Measurements from ENCODE around the gene SENP5.
"Not testable (repeated sequence)": the region's sequence is repeated elsewhere in the genome, so short reads cannot be mapped to it uniquely, and the experiment has no call there.

SENP5 gene

DNA sequence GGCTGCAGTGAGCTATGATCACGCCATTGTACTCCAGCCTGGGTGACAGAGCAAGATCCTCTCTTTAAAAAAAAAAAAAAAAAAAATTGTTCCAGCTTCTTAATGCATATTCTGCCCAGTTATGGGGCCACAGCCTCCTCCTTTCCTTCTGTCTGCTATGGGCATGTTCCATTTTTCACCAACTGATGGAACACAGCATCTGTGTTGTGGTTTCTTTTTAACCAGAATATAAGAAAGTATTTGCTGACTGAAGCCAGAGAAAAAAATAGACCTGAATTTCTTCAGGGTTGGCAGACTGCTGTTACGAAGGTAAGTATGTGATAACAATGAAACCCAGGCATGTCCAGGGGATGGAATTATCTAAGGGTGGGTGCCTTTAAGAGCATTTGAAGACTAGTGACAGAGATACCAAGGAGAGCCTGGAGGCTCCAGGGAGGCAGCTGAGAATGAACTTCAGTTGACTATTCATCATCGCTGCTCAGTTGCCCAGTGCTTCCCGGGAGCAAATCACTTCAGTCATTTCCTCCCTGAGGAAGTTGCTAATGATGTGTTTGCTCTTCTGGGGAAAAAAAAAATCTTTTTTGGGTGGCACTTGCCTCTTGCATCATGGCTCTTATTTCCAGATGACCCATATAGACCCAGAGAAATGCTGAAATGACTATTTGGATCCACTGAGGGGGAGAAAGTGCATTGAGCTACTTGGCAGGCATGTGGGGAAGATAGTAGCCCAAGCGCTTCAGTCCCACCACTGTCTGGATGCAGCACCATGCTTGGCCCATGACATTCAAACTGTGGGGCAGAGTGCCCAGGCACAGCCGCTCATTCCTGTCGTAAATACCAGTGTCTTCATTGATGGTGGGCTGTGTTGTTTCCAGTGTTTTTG lies 60.1 kb downstream of the SENP5 start:
- no peaks in the 10 kb centered on the region for H3K9me3 ChIP-seq (ENCODE audit: control insufficient read depth, insufficient read depth, low read length)
- H3K36me3 ChIP-seq (ENCODE audit: control insufficient read depth, insufficient read depth, low read length): no peaks in the 10 kb centered on the region
- H3K4me1 ChIP-seq (ENCODE audit: control insufficient read depth, insufficient read depth, low read length): no peaks in the 10 kb centered on the region
- no peak overlapping the region for H3K9ac ChIP-seq (ENCODE audit: low read depth, low read length)
- H3K4me3 ChIP-seq (ENCODE audit: low read depth, low read length): no peak overlapping the region
- H3K27me3 ChIP-seq (ENCODE audit: control insufficient read depth, insufficient read depth, low read length): no peaks in the 10 kb centered on the region

DNA sequence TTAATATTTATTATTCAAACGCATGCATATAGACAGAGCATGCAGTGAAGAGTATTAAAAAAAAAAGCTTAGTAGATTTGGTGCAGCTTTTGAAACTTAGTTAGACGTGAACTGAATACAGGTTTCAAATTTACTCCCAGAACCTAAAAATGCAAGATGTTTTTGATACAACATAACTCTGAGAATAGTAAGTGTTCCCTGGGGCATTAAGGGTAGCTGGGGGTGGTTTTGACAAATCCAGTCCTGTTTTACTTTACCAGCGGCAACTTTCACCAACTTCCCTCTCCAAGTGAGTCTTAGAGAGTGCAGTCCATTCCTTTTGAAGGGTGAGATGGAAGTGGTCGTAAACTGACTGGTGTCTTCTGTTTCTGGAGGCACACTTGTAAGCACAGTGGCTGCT lies 63.4 kb downstream of the SENP5 start:
- H3K4me3 ChIP-seq (ENCODE audit: low read depth, low read length): no peak overlapping the region
- no peaks in the 10 kb centered on the region for H3K4me1 ChIP-seq (ENCODE audit: control insufficient read depth, insufficient read depth, low read length)
- H3K36me3 ChIP-seq (ENCODE audit: control insufficient read depth, insufficient read depth, low read length): peaks cover 5% of the 10 kb centered on the region
- no peaks in the 10 kb centered on the region for H3K27me3 ChIP-seq (ENCODE audit: control insufficient read depth, insufficient read depth, low read length)
- no peaks in the 10 kb centered on the region for H3K9me3 ChIP-seq (ENCODE audit: control insufficient read depth, insufficient read depth, low read length)
- H3K9ac ChIP-seq (ENCODE audit: low read depth, low read length): no peak overlapping the region

DNA sequence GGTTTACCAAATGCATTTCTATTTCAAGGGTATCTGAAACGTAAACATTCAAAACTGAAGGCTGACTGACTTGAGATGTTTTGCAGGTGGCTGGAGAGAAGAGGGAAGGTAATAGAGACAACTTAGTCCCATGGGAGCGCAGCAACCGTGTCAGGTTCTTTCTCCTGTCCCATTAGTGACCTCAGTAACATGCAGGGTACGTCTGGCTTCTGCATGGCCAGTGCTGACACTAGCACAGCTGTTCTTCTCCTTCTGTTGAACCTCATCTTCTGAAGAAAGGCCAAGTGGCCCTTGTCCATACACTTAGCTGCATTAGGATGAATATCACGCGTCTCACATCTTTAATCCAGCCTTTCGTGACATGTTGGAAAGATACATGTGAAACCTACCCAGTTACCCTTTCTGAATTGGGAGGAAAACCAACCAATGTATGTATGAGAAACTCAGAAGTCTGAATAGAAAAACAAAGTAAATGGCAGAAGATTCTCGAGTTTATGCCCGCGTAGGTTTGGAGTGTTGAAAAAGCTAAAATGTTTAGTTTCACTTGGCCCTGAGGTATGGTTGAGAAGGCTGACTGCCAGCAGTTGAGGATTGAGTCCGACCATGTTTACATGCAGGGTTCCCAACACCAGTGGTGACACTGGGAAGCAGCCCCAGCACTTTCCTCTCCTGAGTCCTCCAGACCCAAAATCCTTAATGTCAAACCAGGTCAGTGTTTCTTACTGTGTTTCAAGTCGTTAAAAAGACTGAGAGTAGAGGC lies 64.3 kb downstream of the SENP5 start:
- H3K4me1 ChIP-seq (ENCODE audit: control insufficient read depth, insufficient read depth, low read length): no peaks in the 10 kb centered on the region
- H3K4me3 ChIP-seq (ENCODE audit: low read depth, low read length): no peak overlapping the region
- no peaks in the 10 kb centered on the region for H3K27me3 ChIP-seq (ENCODE audit: control insufficient read depth, insufficient read depth, low read length)
- H3K9ac ChIP-seq (ENCODE audit: low read depth, low read length): no peak overlapping the region
- H3K36me3 ChIP-seq (ENCODE audit: control insufficient read depth, insufficient read depth, low read length): peaks cover 12% of the 10 kb centered on the region
- no peaks in the 10 kb centered on the region for H3K9me3 ChIP-seq (ENCODE audit: control insufficient read depth, insufficient read depth, low read length)

DNA sequence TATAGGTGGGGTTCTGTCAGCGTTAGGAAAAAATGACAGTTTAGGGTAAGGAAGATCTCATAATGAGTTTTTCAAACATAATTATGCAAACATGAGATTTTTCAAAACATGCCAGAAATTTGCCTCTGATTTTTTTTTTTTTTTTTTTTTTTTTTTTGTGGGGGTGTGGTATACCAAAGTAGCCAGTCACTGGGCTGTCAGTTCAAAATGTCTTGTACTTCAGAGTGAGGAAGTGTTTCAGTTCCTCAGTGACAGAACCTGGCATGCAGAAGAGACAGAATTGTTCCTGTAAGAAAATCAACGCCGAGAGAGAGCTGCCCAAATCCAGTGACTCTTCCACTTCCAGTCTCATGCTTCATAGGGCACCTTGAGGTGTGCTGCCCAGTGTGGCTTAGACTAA lies 64.9 kb downstream of the SENP5 start:
- Histone ChIP-seq H3K27me3 (ENCODE audit: control insufficient read depth, insufficient read depth, low read length) (no peaks in the 10 kb centered on the region), H3K9ac (ENCODE audit: low read depth, low read length) (no peak overlapping the region), H3K9me3 (ENCODE audit: control insufficient read depth, insufficient read depth, low read length) (no peaks in the 10 kb centered on the region), H3K4me3 (ENCODE audit: low read depth, low read length) (no peak overlapping the region), H3K4me1 (ENCODE audit: control insufficient read depth, insufficient read depth, low read length) (no peaks in the 10 kb centered on the region), H3K36me3 (ENCODE audit: control insufficient read depth, insufficient read depth, low read length) (peaks cover 17% of the 10 kb centered on the region)

DNA sequence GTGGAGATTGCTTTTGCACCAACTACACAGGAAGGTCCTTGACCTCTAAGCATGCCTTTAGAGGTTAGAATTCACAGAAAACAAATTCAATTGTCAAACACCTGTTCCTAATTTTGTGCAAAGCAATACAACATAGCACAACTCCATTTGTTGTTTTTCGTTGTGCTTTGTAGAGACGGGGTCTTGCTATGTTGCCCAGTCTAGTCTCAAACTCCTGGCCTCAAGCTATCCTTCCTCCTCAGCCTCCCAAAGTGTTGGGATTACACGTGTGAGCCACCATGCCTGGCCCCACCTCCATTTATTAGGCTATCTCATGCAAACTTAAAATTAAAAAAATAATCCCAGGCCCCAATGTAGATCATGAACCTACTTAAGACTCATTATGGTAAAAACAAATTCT lies 68.6 kb downstream of the SENP5 start:
- no peaks in the 10 kb centered on the region for H3K27me3 ChIP-seq (ENCODE audit: control insufficient read depth, insufficient read depth, low read length)
- H3K4me1 ChIP-seq (ENCODE audit: control insufficient read depth, insufficient read depth, low read length): peaks cover 2% of the 10 kb centered on the region
- H3K36me3 ChIP-seq (ENCODE audit: control insufficient read depth, insufficient read depth, low read length): peaks cover 35% of the 10 kb centered on the region
- no peak overlapping the region for H3K4me3 ChIP-seq (ENCODE audit: low read depth, low read length)
- no peaks in the 10 kb centered on the region for H3K9me3 ChIP-seq (ENCODE audit: control insufficient read depth, insufficient read depth, low read length)
- H3K9ac ChIP-seq (ENCODE audit: low read depth, low read length): no peak overlapping the region

DNA sequence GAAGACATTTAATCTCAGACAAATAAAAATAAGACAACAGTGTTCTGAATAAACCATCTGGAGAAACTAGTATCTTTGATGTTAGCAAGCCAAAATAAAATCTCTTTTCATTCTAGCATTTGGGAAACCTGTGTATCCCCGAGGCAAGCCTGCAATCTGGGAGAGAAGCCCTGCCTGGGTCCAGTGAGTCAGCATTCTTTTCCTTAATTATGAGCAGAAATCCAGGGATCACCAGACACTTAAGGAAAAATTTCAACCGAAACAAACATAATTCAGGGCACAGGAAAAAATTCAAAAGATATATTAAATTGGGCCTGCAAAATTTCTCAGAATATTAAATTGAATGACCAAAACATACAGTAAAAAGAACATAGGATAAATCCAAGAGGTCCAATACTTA lies 70.4 kb downstream of the SENP5 start:
- Histone ChIP-seq H3K9ac (ENCODE audit: low read depth, low read length) (no peak overlapping the region), H3K36me3 (ENCODE audit: control insufficient read depth, insufficient read depth, low read length) (peaks cover 39% of the 10 kb centered on the region), H3K27me3 (ENCODE audit: control insufficient read depth, insufficient read depth, low read length) (no peaks in the 10 kb centered on the region), H3K4me3 (ENCODE audit: low read depth, low read length) (no peak overlapping the region), H3K4me1 (ENCODE audit: control insufficient read depth, insufficient read depth, low read length) (peaks cover 2% of the 10 kb centered on the region), H3K9me3 (ENCODE audit: control insufficient read depth, insufficient read depth, low read length) (no peaks in the 10 kb centered on the region)

DNA sequence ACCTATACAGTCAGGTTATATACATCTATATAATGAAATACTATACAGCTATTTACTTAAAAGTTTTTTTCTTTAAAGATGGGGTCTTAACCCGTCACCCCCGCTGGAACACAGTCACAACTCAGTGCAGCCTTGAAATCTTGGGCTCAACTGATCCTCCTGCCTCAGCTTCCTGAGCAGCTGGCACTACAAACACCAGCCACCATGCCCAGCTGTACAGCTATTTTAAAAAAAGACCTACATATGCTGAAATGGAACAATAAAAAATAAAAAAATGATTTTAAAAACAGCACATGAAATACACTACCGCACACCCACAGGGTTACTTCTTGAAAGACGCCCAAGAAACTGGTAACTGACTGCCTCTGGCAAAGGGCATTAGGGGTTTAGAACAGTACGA lies 70.9 kb downstream of the SENP5 start:
- Histone ChIP-seq H3K9ac (ENCODE audit: low read depth, low read length) (no peak overlapping the region), H3K36me3 (ENCODE audit: control insufficient read depth, insufficient read depth, low read length) (peaks cover 39% of the 10 kb centered on the region), H3K9me3 (ENCODE audit: control insufficient read depth, insufficient read depth, low read length) (no peaks in the 10 kb centered on the region), H3K27me3 (ENCODE audit: control insufficient read depth, insufficient read depth, low read length) (no peaks in the 10 kb centered on the region), H3K4me3 (ENCODE audit: low read depth, low read length) (no peak overlapping the region), H3K4me1 (ENCODE audit: control insufficient read depth, insufficient read depth, low read length) (peaks cover 2% of the 10 kb centered on the region)

DNA sequence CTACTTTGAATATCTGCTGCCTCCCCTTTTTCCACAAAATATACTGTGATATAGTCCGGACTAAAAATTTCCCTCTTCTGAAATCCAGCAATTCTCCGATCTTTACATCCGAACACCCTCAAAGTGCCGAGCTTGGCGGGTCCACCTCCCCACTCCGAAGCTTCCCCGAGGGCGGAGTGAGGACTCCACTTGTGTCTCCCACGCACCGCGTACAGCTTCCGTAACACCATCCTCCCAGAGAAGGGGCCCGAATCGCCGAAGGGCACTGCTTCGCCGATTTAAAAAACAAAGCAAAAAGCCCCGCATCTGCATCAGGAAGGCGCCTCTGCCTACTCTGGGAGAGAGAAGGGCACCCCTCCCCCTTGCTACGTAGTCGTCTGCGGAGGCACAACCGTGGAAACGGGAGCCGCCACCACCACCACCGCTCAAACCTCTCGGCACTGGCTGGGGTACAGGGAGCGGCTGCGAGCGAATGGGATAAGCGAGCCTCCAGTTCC lies 74.1 kb downstream of the SENP5 start:
- Histone ChIP-seq H3K4me1 (ENCODE audit: control insufficient read depth, insufficient read depth, low read length) (peaks cover 2% of the 10 kb centered on the region), H3K36me3 (ENCODE audit: control insufficient read depth, insufficient read depth, low read length) (peaks cover 30% of the 10 kb centered on the region), H3K27me3 (ENCODE audit: control insufficient read depth, insufficient read depth, low read length) (no peaks in the 10 kb centered on the region), H3K9me3 (ENCODE audit: control insufficient read depth, insufficient read depth, low read length) (no peaks in the 10 kb centered on the region), H3K9ac (ENCODE audit: low read depth, low read length) (peak overlapping the region; percentile 99), H3K4me3 (ENCODE audit: low read depth, low read length) (peak overlapping the region; percentile 99)

DNA sequence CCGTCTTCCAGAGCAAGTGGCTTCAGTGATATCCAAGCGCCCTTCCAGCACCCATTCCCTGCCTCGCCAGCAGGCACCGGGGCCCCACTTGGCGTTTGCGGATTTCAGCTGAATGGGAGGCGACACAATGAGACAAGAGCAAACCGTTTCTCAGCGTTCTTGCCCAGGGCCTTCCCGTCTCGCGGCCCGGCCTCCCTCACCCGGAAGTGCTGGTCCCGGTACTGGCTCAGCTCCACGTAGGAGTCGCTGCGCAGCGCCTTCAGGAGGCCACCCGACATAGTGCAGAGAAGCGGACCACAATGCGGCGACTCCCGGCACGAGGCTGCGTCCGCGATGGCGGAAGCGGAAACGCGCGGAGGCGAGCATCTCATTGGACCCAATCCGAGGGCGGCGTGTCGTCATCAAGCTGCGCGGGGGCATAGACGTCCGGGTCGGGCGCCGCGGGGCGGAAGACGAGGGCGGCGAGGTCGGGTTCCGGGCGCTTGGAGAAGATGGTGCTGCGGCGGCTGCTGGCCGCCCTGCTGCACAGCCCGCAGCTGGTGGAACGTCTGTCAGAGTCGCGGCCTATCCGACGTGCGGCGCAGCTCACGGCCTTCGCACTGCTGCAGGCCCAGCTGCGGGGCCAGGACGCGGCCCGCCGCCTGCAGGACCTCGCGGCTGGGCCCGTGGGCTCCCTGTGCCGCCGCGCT lies 74.7 kb downstream of the SENP5 start, which contains the start of gene NCBP2:
Gene NCBP2 (minus strand): TSS at position 303 of the 689 bp plus-strand sequence. CDS start 25 bp downstream, at position 278.
- no peaks in the 10 kb centered on the region for H3K9me3 ChIP-seq (ENCODE audit: control insufficient read depth, insufficient read depth, low read length)
- peak within 1 kb of the TSS; percentile 99 for H3K4me3 ChIP-seq (ENCODE audit: low read depth, low read length)
- H3K4me1 ChIP-seq (ENCODE audit: control insufficient read depth, insufficient read depth, low read length): peaks cover 2% of the 10 kb centered on the region
- H3K27me3 ChIP-seq (ENCODE audit: control insufficient read depth, insufficient read depth, low read length): no peaks in the 10 kb centered on the region
- peaks cover 25% of the 10 kb centered on the region for H3K36me3 ChIP-seq (ENCODE audit: control insufficient read depth, insufficient read depth, low read length)
- H3K9ac ChIP-seq (ENCODE audit: low read depth, low read length): peak within 1 kb of the TSS; percentile 99

DNA sequence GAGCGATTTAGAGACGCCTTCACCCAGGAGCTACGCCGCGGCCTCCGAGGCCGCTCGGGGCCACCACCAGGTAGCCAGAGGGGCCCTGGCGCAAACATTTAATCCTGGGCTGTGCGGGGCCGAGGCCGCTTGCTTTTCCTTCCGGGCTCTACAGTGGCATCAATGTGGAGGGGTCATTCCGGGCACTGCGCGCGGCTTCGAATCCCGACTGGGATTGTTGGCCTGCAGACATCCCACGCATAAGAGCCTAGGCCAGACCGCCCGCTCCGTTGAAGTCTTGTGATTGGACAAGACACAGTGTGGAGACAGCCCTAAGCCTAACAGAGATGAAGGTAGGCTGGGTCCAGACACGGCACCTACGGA lies 75.2 kb downstream of the SENP5 start:
- Histone ChIP-seq H3K9me3 (ENCODE audit: control insufficient read depth, insufficient read depth, low read length) (no peaks in the 10 kb centered on the region), H3K36me3 (ENCODE audit: control insufficient read depth, insufficient read depth, low read length) (peaks cover 19% of the 10 kb centered on the region), H3K4me3 (ENCODE audit: low read depth, low read length) (peak overlapping the region; percentile 99), H3K4me1 (ENCODE audit: control insufficient read depth, insufficient read depth, low read length) (peaks cover 2% of the 10 kb centered on the region), H3K27me3 (ENCODE audit: control insufficient read depth, insufficient read depth, low read length) (no peaks in the 10 kb centered on the region), H3K9ac (ENCODE audit: low read depth, low read length) (peak overlapping the region; percentile 85)

DNA sequence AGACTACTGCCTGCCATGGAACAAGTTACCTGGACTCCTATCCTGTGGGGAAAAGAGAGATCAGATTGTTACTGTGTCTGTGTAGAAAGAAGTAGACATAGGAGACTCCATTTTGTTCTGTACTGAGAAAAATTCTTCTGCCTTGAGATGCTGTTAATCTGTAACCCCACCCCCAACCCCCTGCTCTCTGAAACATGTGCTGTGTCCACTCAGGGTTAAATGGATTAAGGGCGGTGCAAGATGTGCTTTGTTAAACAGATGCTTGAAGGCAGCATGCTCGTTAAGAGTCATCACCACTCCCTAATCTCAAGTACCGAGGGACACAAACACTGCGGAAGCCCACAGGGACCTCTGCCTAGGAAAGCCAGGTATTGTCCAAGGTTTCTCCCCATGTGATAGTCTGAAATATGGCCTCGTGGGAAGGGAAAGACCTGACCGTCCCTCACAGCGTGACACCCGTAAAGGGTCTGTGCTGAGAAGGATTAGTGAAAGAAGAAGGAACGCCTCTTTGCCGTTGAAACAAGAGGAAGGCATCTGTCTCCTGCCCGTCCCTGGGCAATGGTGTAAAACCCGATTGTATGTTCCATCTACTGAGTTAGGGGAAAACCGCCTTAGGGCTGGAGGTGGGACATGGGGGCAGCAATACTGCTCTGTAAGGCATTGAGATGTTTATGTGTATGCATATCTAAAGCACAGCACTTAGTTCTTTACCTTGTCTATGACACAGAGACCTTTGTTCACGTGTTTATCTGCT lies 76.5 kb downstream of the SENP5 start:
- not testable (repeated sequence) for H3K9ac ChIP-seq (ENCODE audit: low read depth, low read length); H3K27me3 ChIP-seq (ENCODE audit: control insufficient read depth, insufficient read depth, low read length); H3K9me3 ChIP-seq (ENCODE audit: control insufficient read depth, insufficient read depth, low read length); H3K4me1 ChIP-seq (ENCODE audit: control insufficient read depth, insufficient read depth, low read length)
- Histone ChIP-seq H3K4me3 (ENCODE audit: low read depth, low read length) (peak overlapping the region; percentile 99), H3K36me3 (ENCODE audit: control insufficient read depth, insufficient read depth, low read length) (peaks cover 11% of the 10 kb centered on the region)
